OCI-LY1 (cell line): ENCODE measurements around the gene KRT73.

Source experiments
- H2AFZ ChIP-seq: fragments of 200-600 bp; sonication (generic), shearing (Covaris generic); 2 replicates; pipeline ENCODE4 v1.6.0; 2014; ENCODE audit warnings: antibody characterized with exemption, mild to moderate bottlenecking, low read length
- H3F3A ChIP-seq: fragments of 200-600 bp; sonication (generic), shearing (Covaris generic); 2 replicates; pipeline ENCODE4 v1.6.0; 2014; ENCODE audit warnings: mild to moderate bottlenecking, antibody characterized with exemption, low read length, moderate library complexity; ENCODE audit not compliant: insufficient read depth
- H3K27ac ChIP-seq: fragments of 200-600 bp; sonication (generic); 2 replicates; pipeline ENCODE4 v1.5.1; 2014; ENCODE audit warnings: low read length, mixed run types, mild to moderate bottlenecking, low read depth; ENCODE audit not compliant: poor library complexity, severe bottlenecking
- H3K27me3 ChIP-seq: fragments of 200-600 bp; sonication (generic); 2 replicates; pipeline ENCODE4 v1.6.0; 2014; ENCODE audit warnings: antibody characterized with exemption, mild to moderate bottlenecking, low read length, moderate library complexity; ENCODE audit not compliant: insufficient read depth
- H3K36me3 ChIP-seq: fragments of 200-600 bp; sonication (generic); 2 replicates; pipeline ENCODE4 v1.6.1; 2014; ENCODE audit warnings: mild to moderate bottlenecking, antibody characterized with exemption, low read length, moderate library complexity, mixed read lengths; ENCODE audit not compliant: insufficient read depth
- H3K4me1 ChIP-seq: fragments of 200-600 bp; sonication (generic); 2 replicates; pipeline ENCODE4 v1.5.1; 2014; ENCODE audit warnings: mild to moderate bottlenecking, low read length, moderate library complexity; ENCODE audit not compliant: insufficient read depth, severe bottlenecking
- H3K4me2 ChIP-seq: fragments of 200-600 bp; sonication (generic), shearing (Covaris generic); 2 replicates; pipeline ENCODE4 v1.6.1; 2014; ENCODE audit warnings: low read length
- H3K4me3 ChIP-seq: fragments of 200-600 bp; sonication (generic); 2 replicates; pipeline ENCODE4 v1.5.1; 2014; ENCODE audit warnings: low read length, low read depth, mild to moderate bottlenecking, mixed read lengths; ENCODE audit not compliant: poor library complexity, severe bottlenecking
- H3K79me2 ChIP-seq: fragments of 200-600 bp; shearing (Covaris generic); 2 replicates; pipeline ENCODE4 v1.6.1; 2016; ENCODE audit warnings: mixed run types, low read length, mixed read lengths; ENCODE audit not compliant: insufficient read depth
- H3K9ac ChIP-seq: fragments of 200-600 bp; sonication (generic), shearing (Covaris generic); 2 replicates; pipeline ENCODE4 v1.6.1; 2014; ENCODE audit warnings: mild to moderate bottlenecking, low read length, mixed read lengths
- H3K9me2 ChIP-seq: fragments of 200-600 bp; sonication (generic), shearing (Covaris generic); 2 replicates; pipeline ENCODE4 v1.6.1; 2014; ENCODE audit warnings: low read depth, mild to moderate bottlenecking, low read length, mixed read lengths
- H3K9me3 ChIP-seq: fragments of 200-600 bp; shearing (Covaris generic); 2 replicates; pipeline ENCODE4 v1.6.1; 2014; ENCODE audit warnings: low read length, mixed read lengths
- H4K20me1 ChIP-seq: fragments of 200-600 bp; sonication (generic), shearing (Covaris generic); 2 replicates; pipeline ENCODE4 v1.6.0; 2016; ENCODE audit warnings: mild to moderate bottlenecking, low read length; ENCODE audit not compliant: insufficient read depth
- CTCF ChIP-seq: fragments of 200-600 bp; sonication (generic), shearing (Covaris generic); IDR thresholded peaks from 2 replicates; pipeline ENCODE4 v1.5.1; 2017; ENCODE audit warnings: mild to moderate bottlenecking, antibody characterized with exemption, low read length, moderate library complexity, mixed read lengths
- EZH2 ChIP-seq: fragments of 200-600 bp; sonication (generic), shearing (Covaris generic); IDR thresholded peaks from 2 replicates; pipeline ENCODE4 v1.8.0; 2017; ENCODE audit warnings: borderline replicate concordance, mixed run types, mild to moderate bottlenecking, antibody characterized with exemption, low read length, moderate library complexity, mixed read lengths

KRT73 gene

DNA sequence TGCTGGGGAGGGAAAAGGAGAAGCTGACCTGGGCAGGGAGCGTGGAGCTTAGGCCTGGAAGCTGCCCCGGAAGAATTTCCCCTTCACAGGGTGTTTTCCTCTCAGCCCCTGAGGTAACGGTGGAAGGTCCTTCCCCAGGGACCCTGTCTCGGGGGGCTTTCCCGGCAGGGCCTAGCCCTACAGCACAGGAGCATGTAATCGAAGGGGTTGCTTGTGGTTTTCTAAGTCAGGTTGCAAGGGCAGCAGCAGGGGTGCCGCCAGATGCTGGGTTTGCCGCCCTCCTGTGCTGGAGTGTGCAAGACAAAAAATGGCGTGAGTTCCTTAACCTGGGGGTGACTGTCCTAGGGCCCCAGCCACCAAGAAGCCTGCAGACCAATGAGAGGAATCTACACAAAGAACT is 43.1 kb downstream of the KRT73 start:
- H3K9me2 ChIP-seq, result no peaks in the 10 kb centered on the region
- no peak overlapping the region for H3K9ac ChIP-seq
- no peaks in the 10 kb centered on the region for H3K79me2 ChIP-seq
- H3K4me2 ChIP-seq, result no peak overlapping the region
- H3K27me3 ChIP-seq, result no peaks in the 10 kb centered on the region
- TF ChIP-seq CTCF, result no peak
- TF ChIP-seq EZH2, result no peak
- no peak overlapping the region for H3K27ac ChIP-seq
- no peaks in the 10 kb centered on the region for H3K36me3 ChIP-seq
- H3K4me3 ChIP-seq, result no peak overlapping the region
- H2AFZ ChIP-seq, result no peak overlapping the region
- H3F3A ChIP-seq, result no peaks in the 10 kb centered on the region
- H3K4me1 ChIP-seq, result no peaks in the 10 kb centered on the region
- H3K9me3 ChIP-seq, result no peaks in the 10 kb centered on the region
- no peaks in the 10 kb centered on the region for H4K20me1 ChIP-seq

- no peak within 1 kb of the TSS for H2AFZ ChIP-seq
- H3K79me2 ChIP-seq, result no peaks in the 10 kb centered on the region
- H3K9ac ChIP-seq, result no peak within 1 kb of the TSS
- no peaks in the 10 kb centered on the region for H4K20me1 ChIP-seq
- H3K4me3 ChIP-seq, result no peak within 1 kb of the TSS
- H3K9me3 ChIP-seq, result no peaks in the 10 kb centered on the region
- H3K4me1 ChIP-seq, result no peaks in the 10 kb centered on the region
- H3K9me2 ChIP-seq, result no peaks in the 10 kb centered on the region
- TF ChIP-seq EZH2, result no peak
- no peak for TF ChIP-seq CTCF
- no peaks in the 10 kb centered on the region for H3K27me3 ChIP-seq
- no peaks in the 10 kb centered on the region for H3K36me3 ChIP-seq
- H3K27ac ChIP-seq, result no peak within 1 kb of the TSS
- H3F3A ChIP-seq, result no peaks in the 10 kb centered on the region
- H3K4me2 ChIP-seq, result no peak within 1 kb of the TSS
Observed at GRCh38 chr12:52573743-52574142, 44.6 kb downstream of the KRT73 start, which contains the start of gene KRT74. KRT74 (minus strand) TSS chr12:52573843; CDS start chr12:52573777, 66 bp downstream.

DNA sequence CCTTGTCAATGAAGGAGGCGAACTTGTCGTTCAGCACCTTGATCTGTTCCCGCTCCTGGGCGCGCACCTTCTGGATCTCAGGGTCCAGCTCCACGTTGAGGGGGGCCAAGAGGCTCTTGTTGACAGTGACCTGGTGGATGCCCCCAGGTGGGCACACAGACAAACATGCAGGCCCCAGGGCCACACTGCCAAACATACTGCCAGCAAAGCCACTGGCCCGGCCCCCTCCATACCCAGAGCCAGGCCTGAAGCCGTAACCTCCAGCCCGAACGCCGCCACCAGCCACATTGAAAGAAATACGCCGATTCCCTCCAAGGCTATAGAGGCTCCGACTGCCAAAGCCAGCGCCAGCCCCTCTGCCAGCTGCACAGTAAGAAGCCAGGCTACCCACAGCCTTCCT is 45.1 kb downstream of the KRT73 start:
- H3K4me1 ChIP-seq, result no peaks in the 10 kb centered on the region
- H3F3A ChIP-seq, result no peaks in the 10 kb centered on the region
- no peak overlapping the region for H3K27ac ChIP-seq
- H3K27me3 ChIP-seq, result no peaks in the 10 kb centered on the region
- no peak overlapping the region for H3K9ac ChIP-seq
- H4K20me1 ChIP-seq, result no peaks in the 10 kb centered on the region
- H3K4me3 ChIP-seq, result no peak overlapping the region
- TF ChIP-seq EZH2 (no peak), CTCF (no peak)
- no peaks in the 10 kb centered on the region for H3K9me3 ChIP-seq
- H3K36me3 ChIP-seq, result no peaks in the 10 kb centered on the region
- no peaks in the 10 kb centered on the region for H3K79me2 ChIP-seq
- no peak overlapping the region for H2AFZ ChIP-seq
- H3K4me2 ChIP-seq, result no peak overlapping the region
- no peaks in the 10 kb centered on the region for H3K9me2 ChIP-seq
